Heart right ventricle (tissue), 16 donors: ENCODE measurements around the gene TLCD4. TPM values are rescaled to one million over a fixed set of nuclear protein-coding genes. Genes with fewer than 3 reads are reported as not detected.

Experiments used
- ATAC-seq, 8 donors: fragments of 200-7000 bp; cut with Tn5 transposase; one replicate each; pipeline ENCODE4 v1.9.1; 2020; ENCODE audit warnings: mild to moderate bottlenecking in 8 of 8, moderate library complexity in 8 of 8, moderate number of reproducible peaks in 1 of 8
- DNase-seq, 2 donors: peaks; one replicate each; pipeline ENCODE4 v3.0.0-alpha.2; 2020
- H3K27ac ChIP-seq, 10 donors: fragments of 200-600 bp; sonication (generic) in 2 of 10; one replicate each; pipeline versions ENCODE4 v1.5.0 to v1.8.0; 2020 to 2022; ENCODE audit warnings: mild to moderate bottlenecking in 3 of 10
- H3K27me3 ChIP-seq, 7 donors: fragments of 200-600 bp; one replicate each; pipeline ENCODE4 v1.8.0; 2021 to 2022; ENCODE audit warnings: mild to moderate bottlenecking in 2 of 7
- H3K36me3 ChIP-seq, 9 donors: fragments of 200-600 bp; sonication (generic) in 1 of 9; one replicate each; pipeline versions ENCODE4 v1.5.0 to v1.8.0; 2020 to 2022; ENCODE audit warnings: mild to moderate bottlenecking in 2 of 9
- H3K4me1 ChIP-seq, 9 donors: fragments of 200-600 bp; sonication (generic) in 1 of 9; one replicate each; pipeline versions ENCODE4 v1.5.0 to v1.8.0; 2020 to 2022; ENCODE audit warnings: mild to moderate bottlenecking in 4 of 9
- H3K4me3 ChIP-seq, 10 donors: fragments of 200-600 bp; sonication (generic) in 2 of 10; one replicate each; pipeline versions ENCODE4 v1.5.0 to v1.8.0; 2020 to 2022; ENCODE audit warnings: mild to moderate bottlenecking in 7 of 10, moderate library complexity in 2 of 10
- H3K9me3 ChIP-seq, 11 donors: fragments of 200-600 bp in 10 of 11; sonication (generic) in 2 of 11; one replicate each; pipeline versions ENCODE4 v1.5.0 to v1.8.0; 2013 to 2022; ENCODE audit warnings: mild to moderate bottlenecking in 2 of 11, control low read depth in 1 of 11, moderate library complexity in 1 of 11
- CTCF ChIP-seq, 9 donors: fragments of 200-600 bp; sonication (generic) in 2 of 9; IDR thresholded peaks; one replicate each; pipeline versions ENCODE4 v1.5.0 to v1.8.0; 2021 to 2022; ENCODE audit warnings: antibody characterized with exemption in 9 of 9, mild to moderate bottlenecking in 5 of 9, moderate library complexity in 1 of 9
- WGBS, 2 donors: extraction: QIAGEN DNeasy Blood & Tissue Kit; methylation state at CpG; one replicate each; pipeline ENCODE4 v1.1.7; 2013; ENCODE audit warnings: inconsistent platforms in 1 of 2; 5-methylcytosine and 5-hydroxymethylcytosine counted together
- intact Hi-C, 10 donors: fragments of 100-400 bp; cut with DNase I; formaldehyde crosslinking; loops; one replicate each; pipeline versions ENCODE4 v1.11.1 to v1.14.2; 2022
- polyA plus RNA-seq, 2 donors: library from polyadenylated mRNA; stranded (reverse); fragments of 200-250 nt; gene quantifications; one replicate each; pipeline ENCODE4 v1.2.3, GENCODE V29; 2013
- total RNA-seq, 10 donors: library from RNA; stranded (reverse); fragmentation: NEBNext Ultra II Directional in 3 of 10; extraction: Animal tissue kit (Norgen Biotek cat#: 25700) in 3 of 10; gene quantifications; one replicate each; pipeline versions ENCODE4 v1.2.1 to v1.2.4, GENCODE V29; 2021 to 2023
- donor health status: Arrhythmogenic right ventricular cardiomyopathy.
- donor health status: ischemic (EF 13 %, LVEDD 7.1; RV severe dilation, severe dysfunction).
- donor health status: healthy with polysubstance abuse.
- donor health status: DM: no; HTN: yes; CAD: no.
- donor health status: DM: no; HTN: no; CAD: no.
- donor health status: ischemic (EF 25% LVEDD 6.9; RV normal size, moderate dysfunction).
- donor health status: ischemic (EF 25% LVEDD 5.7; RV mildly dilated, moderate dysfunction).
- donor health status: healthy.
- donor health status: DM: yes; HTN: yes; CAD: no.
- donor health status: Ischemic cardiomyopathy.
- donor health status: ischemic (EF 35%, LVEDD 5.7; RV mildly dilated, moderate dysfunction).
- donor health status: nonischemic (EF 11% LVEDD 7.7; RV severe dilation, severe dysfunction).
- donor health status: DM: yes; HTN: yes; CAD: no.
- donor health status: PGD.
- donor health status: ischemic (EF 29% LVEDD 5.4; RV normal size, mild dysfunction).
- donor health status: nonischemic (EF 23%, LVEDD 6.1; RV moderate dilation, normal function).

Gene TLCD4
- total and polyA plus RNA-seq, 12 donors: 8.2 to 100 (median 63.6) TPM

- ATAC-seq (peak; percentile 59 to 89 (median 80)), DNase-seq (peak; percentile 38 to 56)
- Histone ChIP-seq H3K27me3 (peaks cover 0 to 67% (median 3%) of the 10 kb centered on the region in 7 donors), H3K36me3 (no peaks in the 10 kb centered on the region), H3K27ac (peak overlapping the region; percentile 68 to 93 (median 82)), H3K4me1 (peaks cover 0 to 33% (median 14%) of the 10 kb centered on the region in 9 donors), H3K9me3 (no peaks in the 10 kb centered on the region), H3K4me3 (peak overlapping the region; percentile 57 to 82 (median 70))
- peak; percentile 18 to 69 (median 53) for TF ChIP-seq CTCF (IDR thresholded peaks at IDR 0.05)
- 1% methylated on average over 17 of the region's 17 CpGs for WGBS, 2 donors
- intact Hi-C loops: loop anchor here in 6 of 10 donors (2.0 to 10.0 kb wide), 3 partner anchors 44 to 118 kb away; partner anchors contain the start of genes RWDD3 (in 5 of the 6) and ALG14 (in 1 of the 6)
Measured at GRCh38 chr1:95116580-95117206, 462 bp upstream of the TLCD4 start.

- TF ChIP-seq CTCF (IDR thresholded peaks at IDR 0.05): no peak
- ATAC-seq (peak in 6 of 8 donors; percentile 3 to 35 (median 20)), DNase-seq (peak in 1 of 2 donors; percentile 23)
- Histone ChIP-seq H3K27ac (peak overlapping the region; percentile 68 to 93 (median 82)), H3K4me1 (peaks cover 0 to 35% (median 14%) of the 10 kb centered on the region in 9 donors), H3K27me3 (peaks cover 0 to 63% (median 3%) of the 10 kb centered on the region in 7 donors), H3K36me3 (no peaks in the 10 kb centered on the region), H3K9me3 (no peaks in the 10 kb centered on the region), H3K4me3 (peak overlapping the region; percentile 57 to 82 (median 70))
- 15 to 21% methylated on average over 10 of the region's 10 CpGs for WGBS, 2 donors
- intact Hi-C loops: loop anchor here in 6 of 10 donors (2.0 to 10.0 kb wide), 3 partner anchors 114 to 117 kb away; partner anchors contain the start of gene RWDD3 (in 6 of the 6)
Measured at GRCh38 chr1:95118067-95118499, 928 bp downstream of the TLCD4 start.

GRCh38 chr1:95118710-95119109 lies 1.6 kb downstream of the TLCD4 start:
- no peak for TF ChIP-seq CTCF (IDR thresholded peaks at IDR 0.05)
- ATAC-seq (no peak), DNase-seq (no peak)
- intact Hi-C loops: loop anchor here in 6 of 10 donors (2.0 to 10.0 kb wide), 3 partner anchors 114 to 116 kb away; partner anchors contain the start of gene RWDD3 (in 6 of the 6)
- Histone ChIP-seq H3K4me3 (peak overlapping the region in 7 of 10 donors; percentile 57 to 82 (median 77)), H3K36me3 (no peaks in the 10 kb centered on the region), H3K9me3 (no peaks in the 10 kb centered on the region), H3K27me3 (peaks cover 0 to 63% (median 3%) of the 10 kb centered on the region in 7 donors), H3K4me1 (peaks cover 0 to 35% (median 14%) of the 10 kb centered on the region in 9 donors), H3K27ac (peak overlapping the region in 3 of 10 donors; percentile 11 to 93 (median 90))
- WGBS, 2 donors: 89 to 91% methylated on average over 6 of the region's 6 CpGs

- H3K36me3 ChIP-seq: no peaks in the 10 kb centered on the region
- TF ChIP-seq CTCF (IDR thresholded peaks at IDR 0.05): no peak
- H3K27me3 ChIP-seq: peaks cover 0 to 63% (median 3%) of the 10 kb centered on the region in 7 donors
- H3K9me3 ChIP-seq: no peaks in the 10 kb centered on the region
- intact Hi-C loops: loop anchor here in 6 of 10 donors (2.0 to 10.0 kb wide), 3 partner anchors 113 to 116 kb away; partner anchors contain the start of gene RWDD3 (in 6 of the 6)
- peak overlapping the region in 2 of 10 donors; percentile 11 for H3K27ac ChIP-seq
- peak overlapping the region in 3 of 10 donors; percentile 57 to 82 (median 81) for H3K4me3 ChIP-seq
- DNase-seq (no peak), ATAC-seq (no peak)
- peaks cover 0 to 39% (median 14%) of the 10 kb centered on the region in 9 donors for H3K4me1 ChIP-seq
Measured at GRCh38 chr1:95119273-95119672, 2.1 kb downstream of the TLCD4 start.
